NCI-H1694 (cell line): ENCODE measurements around the gene TMEM184A.

Experiments used
- DNase-seq: peaks from one replicate; lab custom pipeline; 2025; lab: John Stamatoyannopoulos, UW

The TMEM184A gene

GRCh38 chr7:1567896-1568510, 12.0 kb upstream of the TMEM184A start:
- no peak for DNase-seq

- DNase-seq = no peak
Observed at GRCh38 chr7:1567049-1567771, 11.2 kb upstream of the TMEM184A start.

GRCh38 chr7:1566687-1567048, 10.7 kb upstream of the TMEM184A start:
- no peak for DNase-seq

- DNase-seq = no peak
Observed at GRCh38 chr7:1564603-1565022, 8.6 kb upstream of the TMEM184A start.

GRCh38 chr7:1563981-1564602, 8.1 kb upstream of the TMEM184A start:
- DNase-seq = no peak

GRCh38 chr7:1562597-1563051, 6.6 kb upstream of the TMEM184A start:
- peak; percentile 93 for DNase-seq

GRCh38 chr7:1562116-1562515, 6.1 kb upstream of the TMEM184A start:
- DNase-seq = peak; percentile 29

GRCh38 chr7:1561036-1561940, 5.3 kb upstream of the TMEM184A start:
- DNase-seq = no peak

- no peak for DNase-seq
Observed at GRCh38 chr7:1560620-1561031, 4.6 kb upstream of the TMEM184A start.

- DNase-seq = no peak
Observed at GRCh38 chr7:1559626-1560590, 3.9 kb upstream of the TMEM184A start.

- no peak for DNase-seq
Observed at GRCh38 chr7:1558841-1559625, 3.0 kb upstream of the TMEM184A start.

GRCh38 chr7:1558181-1558811, 2.3 kb upstream of the TMEM184A start:
- DNase-seq = no peak

- no peak for DNase-seq
Observed at GRCh38 chr7:1557771-1558170, 1.8 kb upstream of the TMEM184A start.

GRCh38 chr7:1557006-1557405, 1.0 kb upstream of the TMEM184A start:
- no peak for DNase-seq

- no peak for DNase-seq
Observed at GRCh38 chr7:1555046-1555812, 776 bp downstream of the TMEM184A start.

GRCh38 chr7:1554333-1555045, 1.5 kb downstream of the TMEM184A start:
- no peak for DNase-seq

GRCh38 chr7:1553512-1554210, 2.3 kb downstream of the TMEM184A start:
- no peak for DNase-seq

GRCh38 chr7:1552200-1552599, 3.8 kb downstream of the TMEM184A start:
- no peak for DNase-seq
